B cell (primary cell): ENCODE data around the gene IPP.

Source experiments
- CTCF ChIP-seq: fragments of 200-600 bp; IDR thresholded peaks from one replicate; pipeline ENCODE4 v1.8.0; 2022; ENCODE audit warnings: antibody characterized with exemption, mild to moderate bottlenecking
- EZH2 ChIP-seq: IDR thresholded peaks from 2 replicates; pipeline ENCODE4 v1.6.1; 2012; ENCODE audit warnings: borderline replicate concordance, low read depth, mild to moderate bottlenecking, moderate library complexity, low read length; ENCODE audit not compliant: insufficient read depth, poor library complexity, severe bottlenecking

- no peak for TF ChIP-seq CTCF
- TF ChIP-seq EZH2, result no peak
Measured at GRCh38 chr1:45654540-45655280, 95.7 kb downstream of the IPP start.
